Measurements from ENCODE around the gene COL15A1. TPM values are rescaled to one million over a fixed set of nuclear protein-coding genes. Genes with fewer than 3 reads are reported as not detected.

COL15A1 gene
- total RNA-seq, 1 experiment from 2014 or later = 0.10 TPM

GRCh38 chr9:98897745-98898144, 46.0 kb upstream of the COL15A1 start:
- POLR2A ChIA-PET = no interaction called here
- intact Hi-C loops (cut with micrococcal nuclease; ENCODE audit: unreplicated experiment) (no loop called here), in situ Hi-C loops (cut with HindIII; ENCODE audit: low pct_unique_long_range_greater_than_20kb, low sequenced_read_pairs) (no loop called here)
- H3K4me1 ChIP-seq (ENCODE audit: control insufficient read depth, insufficient read depth, low read length) = no peaks in the 10 kb centered on the region
- no TSS peak for BruUV-seq (replicated peaks)
- no peaks in the 10 kb centered on the region; the same call in 1 of the 2 replicates for H3K36me3 ChIP-seq (ENCODE audit: control insufficient read depth, insufficient read depth, low read length)
- H3K4me3 ChIP-seq (ENCODE audit: low read depth in 2 of 2, low read length in 2 of 2) = no peak overlapping the region
- peaks cover 2% of the 10 kb centered on the region; the same call in 1 of the 2 replicates for H3K27me3 ChIP-seq (ENCODE audit: control insufficient read depth, insufficient read depth, low read length)
- H3K9me3 ChIP-seq (ENCODE audit: control insufficient read depth, insufficient read depth, low read depth, low read length) = no peaks in the 10 kb centered on the region
- CTCF ChIA-PET = no interaction called here
- ATAC-seq (no peak), DNase-seq (ENCODE audit: low read depth, low spot score) (no peak)
- TF ChIP-seq POLR2AphosphoS5 (IDR thresholded peaks at IDR 0.05; ENCODE audit: low read depth, low read length) (no peak), CTCF (IDR thresholded peaks at IDR 0.05) (no peak), SIN3A (IDR thresholded peaks at IDR 0.05; ENCODE audit: borderline replicate concordance, insufficient read depth, low read depth, low read length) (no peak)
- no peak overlapping the region for H3K27ac ChIP-seq (ENCODE audit: low read length)

- BruUV-seq (replicated peaks) = no TSS peak
- ChIA-PET POLR2A (no interaction called here), CTCF (no interaction called here)
- no peaks in the 10 kb centered on the region; the same call in 1 of the 2 replicates for H3K36me3 ChIP-seq (ENCODE audit: control insufficient read depth, insufficient read depth, low read length)
- peaks cover 2% of the 10 kb centered on the region; the same call in 1 of the 2 replicates for H3K27me3 ChIP-seq (ENCODE audit: control insufficient read depth, insufficient read depth, low read length)
- H3K9me3 ChIP-seq (ENCODE audit: control insufficient read depth, insufficient read depth, low read depth, low read length) = no peaks in the 10 kb centered on the region
- no peaks in the 10 kb centered on the region for H3K4me1 ChIP-seq (ENCODE audit: control insufficient read depth, insufficient read depth, low read length)
- in situ Hi-C loops (cut with HindIII; ENCODE audit: low pct_unique_long_range_greater_than_20kb, low sequenced_read_pairs) = no loop called here
- DNase-seq (ENCODE audit: low read depth, low spot score) (no peak), ATAC-seq (no peak)
- H3K4me3 ChIP-seq (ENCODE audit: low read depth in 2 of 2, low read length in 2 of 2) = no peak overlapping the region
- intact Hi-C loops (cut with micrococcal nuclease; ENCODE audit: unreplicated experiment) = no loop called here
- no peak for TF ChIP-seq SIN3A (IDR thresholded peaks at IDR 0.05; ENCODE audit: borderline replicate concordance, insufficient read depth, low read depth, low read length)
- TF ChIP-seq TCF7L2 (IDR thresholded peaks at IDR 0.05; ENCODE audit: low read depth, low read length) = no peak
- no peak for TF ChIP-seq POLR2AphosphoS5 (IDR thresholded peaks at IDR 0.05; ENCODE audit: low read depth, low read length)
- TF ChIP-seq CTCF (IDR thresholded peaks at IDR 0.05) = no peak
- TF ChIP-seq REST (IDR thresholded peaks at IDR 0.05; ENCODE audit: insufficient read depth in 1 of 2, low read depth in 2 of 2, low read length in 1 of 2) = no peak
- H3K27ac ChIP-seq (ENCODE audit: low read length) = no peak overlapping the region
Measured at GRCh38 chr9:98899408-98900056, 44.2 kb upstream of the COL15A1 start.

Measured in Panc1 (cell line).